PC-9 (cell line): ENCODE measurements around the gene SGCD. TPM values are rescaled to one million over a fixed set of nuclear protein-coding genes. Genes with fewer than 3 reads are reported as not detected.

Source experiments
- BruUV-seq: library from RNA; stranded (reverse); fragments of 400-500 nt; replicated peaks from 2 replicates; lab custom pipeline; 2021; lab: Mats Ljungman, UMichigan
- CTCF ChIA-PET: fragments of 300-600 bp; sonication (Branson Sonifier 250); formaldehyde crosslinking; loops from one replicate; lab custom pipeline; 2022; ENCODE audit warnings: antibody characterized with exemption; lab: Charles Lee
- POLR2A ChIA-PET: fragments of 300-600 bp; sonication (Branson Sonifier 250); formaldehyde crosslinking; loops from one replicate; lab custom pipeline; 2022; ENCODE audit warnings: antibody characterized with exemption; ENCODE audit not compliant: unreplicated experiment; lab: Charles Lee
- DNase-seq, 2 experiments: peaks; one replicate each; pipeline versions ENCODE4 v3.0.0 to v3.0.0-alpha.2; 2015 to 2022; ENCODE audit warnings: mixed read lengths in 1 of 2
- H2AFZ ChIP-seq: fragments of 200-600 bp; sonication (generic); 2 replicates; pipeline ENCODE4 v1.8.1; 2017; ENCODE audit warnings: antibody characterized with exemption
- H3F3A ChIP-seq: fragments of 200-600 bp; sonication (generic); 2 replicates; pipeline ENCODE4 v1.8.1; 2017; ENCODE audit warnings: antibody characterized with exemption, mild to moderate bottlenecking, low read depth; ENCODE audit not compliant: insufficient read depth
- H3K27ac ChIP-seq: fragments of 200-600 bp; sonication (generic); 2 replicates; pipeline ENCODE4 v1.6.1; 2016; ENCODE audit warnings: mixed run types
- H3K27me3 ChIP-seq: fragments of 200-600 bp; sonication (generic); 2 replicates; pipeline ENCODE4 v1.6.1; 2016; ENCODE audit warnings: low read depth, mixed run types; ENCODE audit not compliant: insufficient read depth
- H3K36me3 ChIP-seq: fragments of 200-600 bp; sonication (generic); 2 replicates; pipeline ENCODE4 v1.6.1; 2016; ENCODE audit warnings: low read depth, mixed run types
- H3K4me1 ChIP-seq: fragments of 200-600 bp; sonication (generic); replicated peaks from 2 replicates; pipeline ENCODE4 v1.6.1; 2016; ENCODE audit warnings: mixed run types; ENCODE audit not compliant: insufficient read depth
- H3K4me2 ChIP-seq: fragments of 200-600 bp; sonication (generic); 2 replicates; pipeline ENCODE4 v1.6.1; 2017; ENCODE audit warnings: mixed run types
- H3K4me3 ChIP-seq: fragments of 200-600 bp; sonication (generic); 2 replicates; pipeline ENCODE4 v1.6.1; 2016; ENCODE audit warnings: mixed run types
- H3K79me2 ChIP-seq: fragments of 200-600 bp; sonication (generic); 2 replicates; pipeline ENCODE4 v1.6.1; 2017; ENCODE audit warnings: low read depth, mixed run types
- H3K9me2 ChIP-seq: fragments of 200-600 bp; sonication (generic); 2 replicates; pipeline ENCODE4 v1.8.1; 2017; ENCODE audit warnings: mild to moderate bottlenecking; ENCODE audit not compliant: insufficient read depth
- H3K9me3 ChIP-seq: fragments of 200-600 bp; sonication (generic); 2 replicates; pipeline ENCODE4 v1.8.1; 2016; ENCODE audit warnings: low read depth; ENCODE audit not compliant: insufficient read depth
- H4K20me1 ChIP-seq: fragments of 200-600 bp; sonication (generic); 2 replicates; pipeline ENCODE4 v1.8.1; 2017; ENCODE audit not compliant: insufficient read depth
- CTCF ChIP-seq: fragments of 200-600 bp; sonication (generic); conservative IDR thresholded peaks from 2 replicates; pipeline ENCODE4 v1.6.1; 2017; ENCODE audit warnings: mixed run types, antibody characterized with exemption, mild to moderate bottlenecking, moderate library complexity
- EZH2 ChIP-seq: fragments of 200-600 bp; sonication (generic); IDR thresholded peaks from 2 replicates; pipeline ENCODE4 v1.8.0; 2017; ENCODE audit warnings: antibody characterized with exemption, low read depth
- intact Hi-C: fragments of 100-400 bp; cut with micrococcal nuclease; formaldehyde crosslinking; loops from one replicate; pipeline ENCODE4 v1.10.0; 2022; ENCODE audit not compliant: unreplicated experiment
- total RNA-seq: library from RNA; stranded (reverse); gene quantifications from 2 replicates; pipeline ENCODE4 v1.2.3, GENCODE V29; 2021

SGCD gene
- total RNA-seq, 1 experiment from 2014 or later: not detected

GRCh38 chr5:156331181-156331580 lies 4.2 kb downstream of the SGCD start:
- Histone ChIP-seq H3K4me2 (no peak overlapping the region), H3F3A (no peaks in the 10 kb centered on the region), H3K36me3 (no peaks in the 10 kb centered on the region), H3K27me3 (peaks cover 20% of the 10 kb centered on the region), H3K27ac (no peak overlapping the region), H3K4me3 (no peak overlapping the region), H4K20me1 (no peaks in the 10 kb centered on the region), H2AFZ (no peak overlapping the region), H3K9me2 (no peaks in the 10 kb centered on the region), H3K79me2 (no peaks in the 10 kb centered on the region), H3K4me1 (no peaks in the 10 kb centered on the region), H3K9me3 (no peaks in the 10 kb centered on the region)
- intact Hi-C loops: no loop called here
- no peak for DNase-seq
- POLR2A ChIA-PET: interaction anchor here (0.5 kb wide), 1 partner anchor 27 kb away, joined by 4 read pairs; no protein-coding TSS in a partner anchor
- CTCF ChIA-PET: no interaction called here
- BruUV-seq: no TSS peak
- TF ChIP-seq CTCF: no peak
- TF ChIP-seq EZH2: no peak

- H2AFZ ChIP-seq: no peak overlapping the region
- no peaks in the 10 kb centered on the region for H3K36me3 ChIP-seq
Measured at GRCh38 chr5:156331845-156332244, 4.9 kb downstream of the SGCD start.

GRCh38 chr5:156332245-156332644 lies 5.3 kb downstream of the SGCD start:
- H3F3A ChIP-seq: no peaks in the 10 kb centered on the region
- H3K27ac ChIP-seq: no peak overlapping the region
- H2AFZ ChIP-seq: no peak overlapping the region
- H3K4me2 ChIP-seq: no peak overlapping the region
- H3K27me3 ChIP-seq: peaks cover 9% of the 10 kb centered on the region
- intact Hi-C loops: no loop called here
- no peak overlapping the region for H3K4me3 ChIP-seq
- H3K4me1 ChIP-seq: no peaks in the 10 kb centered on the region
- H3K9me2 ChIP-seq: no peaks in the 10 kb centered on the region
- POLR2A ChIA-PET: no interaction called here
- CTCF ChIA-PET: no interaction called here
- H3K9me3 ChIP-seq: no peaks in the 10 kb centered on the region
- no TSS peak for BruUV-seq
- H3K36me3 ChIP-seq: no peaks in the 10 kb centered on the region
- DNase-seq: no peak
- no peaks in the 10 kb centered on the region for H4K20me1 ChIP-seq
- H3K79me2 ChIP-seq: no peaks in the 10 kb centered on the region
- TF ChIP-seq EZH2: no peak
- no peak for TF ChIP-seq CTCF

More at GRCh38 chr5:156331845-156332244, 4.9 kb downstream of the SGCD start:
- H3K9me2 ChIP-seq: no peaks in the 10 kb centered on the region
- H3F3A ChIP-seq: no peaks in the 10 kb centered on the region
- peaks cover 13% of the 10 kb centered on the region for H3K27me3 ChIP-seq
- no TSS peak for BruUV-seq
- H3K9me3 ChIP-seq: no peaks in the 10 kb centered on the region
- H3K4me3 ChIP-seq: no peak overlapping the region
- CTCF ChIA-PET: no interaction called here
- no peaks in the 10 kb centered on the region for H3K79me2 ChIP-seq
- H3K4me2 ChIP-seq: no peak overlapping the region
- intact Hi-C loops: no loop called here
- H4K20me1 ChIP-seq: no peaks in the 10 kb centered on the region
- POLR2A ChIA-PET: interaction anchor here (0.5 kb wide), 1 partner anchor 27 kb away, joined by 4 read pairs; no protein-coding TSS in a partner anchor
- no peak for TF ChIP-seq CTCF
- no peak for TF ChIP-seq EZH2
- DNase-seq: no peak
- no peak overlapping the region for H3K27ac ChIP-seq
- H3K4me1 ChIP-seq: no peaks in the 10 kb centered on the region
